Psoas muscle (tissue), 8 donors: ENCODE data around the gene CHD9. TPM values are rescaled to one million over a fixed set of nuclear protein-coding genes. Genes with fewer than 3 reads are reported as not detected.

ENCODE experiments used
- ATAC-seq, 4 donors: fragments of 200-7000 bp; cut with Tn5 transposase; one replicate each; pipeline ENCODE4 v1.9.1; 2020; ENCODE audit warnings: moderate library complexity in 3 of 4, mild to moderate bottlenecking in 2 of 4
- DNase-seq, 2 donors: peaks; one replicate each; pipeline ENCODE4 v3.0.0-alpha.2; 2020
- H3K27ac ChIP-seq: fragments of 200-600 bp; one replicate; pipeline ENCODE4 v1.8.0; 2022
- H3K27me3 ChIP-seq, 3 donors: fragments of 200-600 bp in 1 of 3; one replicate each; pipeline versions ENCODE4 v1.6.1 to v1.8.0; 2013 to 2022; ENCODE audit warnings: low read length in 2 of 3, mild to moderate bottlenecking in 2 of 3, moderate library complexity in 1 of 3; ENCODE audit not compliant: insufficient read depth in 3 of 3
- H3K36me3 ChIP-seq, 2 donors: fragments of 200-600 bp in 1 of 2; one replicate each; pipeline versions ENCODE4 v1.6.1 to v1.8.0; 2013 to 2022; ENCODE audit warnings: low read depth in 1 of 2, mild to moderate bottlenecking in 1 of 2, moderate library complexity in 1 of 2; ENCODE audit not compliant: insufficient read depth in 1 of 2
- H3K4me1 ChIP-seq: fragments of 200-600 bp; one replicate; pipeline ENCODE4 v1.8.0; 2022
- H3K4me3 ChIP-seq: fragments of 200-600 bp; one replicate; pipeline ENCODE4 v1.8.0; 2022; ENCODE audit warnings: mild to moderate bottlenecking
- H3K9me3 ChIP-seq: fragments of 200-600 bp; one replicate; pipeline ENCODE4 v1.8.0; 2022
- WGBS, 3 donors: extraction: QIAGEN DNeasy Blood & Tissue Kit; methylation state at CpG; one replicate each; pipeline versions ENCODE4 v1.1.6 to v1.1.7; 2013; 5-methylcytosine and 5-hydroxymethylcytosine counted together
- intact Hi-C, 2 donors: fragments of 100-400 bp; cut with DNase I; formaldehyde crosslinking; loops; one replicate each; pipeline versions ENCODE4 v1.11.0 to v1.14.2; 2022
- long read RNA-seq, 2 donors: library from polyadenylated mRNA; unstranded; transcript quantifications; one replicate each; pipeline ENCODE4 v2.0.0, GENCODE V29; 2021
- polyA plus RNA-seq, 3 donors: library from polyadenylated mRNA; stranded (reverse); fragments of 200-250 nt; gene quantifications; one replicate each; pipeline ENCODE4 v1.2.3, GENCODE V29; 2013
- total RNA-seq, 4 donors: library from RNA; stranded (reverse); fragmentation: NEBNext Ultra II Directional in 2 of 4; extraction: Animal tissue kit (Norgen Biotek cat#: 25700) in 2 of 4; gene quantifications; one replicate each; pipeline versions ENCODE4 v1.2.1 to v1.2.4, GENCODE V29; 2021 to 2023
- TF ChIP-seq, protein P1 (sequence below): fragments of 200-600 bp; IDR thresholded peaks from one replicate; pipeline ENCODE4 v1.8.0; 2022; ENCODE audit warnings: antibody characterized with exemption
- donor health status: healthy with polysubstance abuse.
- donor health status: DM: no; HTN: no; CAD: no; lungs with moderate emphysema.
- donor health status: Bipolar disorder and iron deficiency.
- donor health status: healthy.
- donor health status: DM: yes; HTN: yes; CAD: no.
- donor health status: DM: no; HTN: no; CAD: no.
- donor health status: DM: no; HTN: no; CAD: no.
- donor health status: DM: yes; HTN: yes; CAD: no.

CHD9 gene, protein sequence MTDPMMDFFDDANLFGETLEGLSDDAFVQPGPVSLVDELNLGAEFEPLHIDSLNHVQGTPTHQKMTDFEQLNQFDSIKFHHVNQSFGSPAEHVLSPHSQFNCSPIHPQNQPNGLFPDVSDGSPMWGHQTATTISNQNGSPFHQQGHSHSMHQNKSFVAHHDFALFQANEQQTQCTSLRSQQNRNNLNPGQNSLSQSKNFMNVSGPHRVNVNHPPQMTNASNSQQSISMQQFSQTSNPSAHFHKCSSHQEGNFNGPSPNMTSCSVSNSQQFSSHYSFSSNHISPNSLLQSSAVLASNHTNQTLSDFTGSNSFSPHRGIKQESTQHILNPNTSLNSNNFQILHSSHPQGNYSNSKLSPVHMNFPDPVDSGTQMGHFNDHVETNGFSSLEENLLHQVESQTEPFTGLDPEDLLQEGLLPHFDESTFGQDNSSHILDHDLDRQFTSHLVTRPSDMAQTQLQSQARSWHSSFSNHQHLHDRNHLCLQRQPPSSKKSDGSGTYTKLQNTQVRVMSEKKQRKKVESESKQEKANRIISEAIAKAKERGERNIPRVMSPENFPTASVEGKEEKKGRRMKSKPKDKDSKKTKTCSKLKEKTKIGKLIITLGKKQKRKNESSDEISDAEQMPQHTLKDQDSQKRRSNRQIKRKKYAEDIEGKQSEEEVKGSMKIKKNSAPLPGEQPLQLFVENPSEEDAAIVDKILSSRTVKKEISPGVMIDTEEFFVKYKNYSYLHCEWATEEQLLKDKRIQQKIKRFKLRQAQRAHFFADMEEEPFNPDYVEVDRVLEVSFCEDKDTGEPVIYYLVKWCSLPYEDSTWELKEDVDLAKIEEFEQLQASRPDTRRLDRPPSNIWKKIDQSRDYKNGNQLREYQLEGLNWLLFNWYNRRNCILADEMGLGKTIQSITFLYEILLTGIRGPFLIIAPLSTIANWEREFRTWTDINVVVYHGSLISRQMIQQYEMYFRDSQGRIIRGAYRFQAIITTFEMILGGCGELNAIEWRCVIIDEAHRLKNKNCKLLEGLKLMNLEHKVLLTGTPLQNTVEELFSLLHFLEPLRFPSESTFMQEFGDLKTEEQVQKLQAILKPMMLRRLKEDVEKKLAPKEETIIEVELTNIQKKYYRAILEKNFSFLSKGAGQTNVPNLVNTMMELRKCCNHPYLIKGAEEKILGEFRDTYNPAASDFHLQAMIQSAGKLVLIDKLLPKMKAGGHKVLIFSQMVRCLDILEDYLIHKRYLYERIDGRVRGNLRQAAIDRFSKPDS (N-terminal part only)
- total RNA-seq (10 to 100 TPM; 36.4 to 47.9 (median 45.7) TPM), polyA plus RNA-seq (10 to 100 TPM in 2 of 3 donors, 1 to 10 TPM in 1; 5.8 to 26.8 (median 11.7) TPM)
- long read RNA-seq, donor 1, partial matches to known transcripts = 8 of 8 reads
- long read RNA-seq, donor 1, other reads (novel, unspliced or antisense) = 0 of 8 reads
- long read RNA-seq, donor 2, partial matches to known transcripts = 14 of 31 reads
- long read RNA-seq, donor 2, other reads (novel, unspliced or antisense) = 16 of 31 reads

DNA sequence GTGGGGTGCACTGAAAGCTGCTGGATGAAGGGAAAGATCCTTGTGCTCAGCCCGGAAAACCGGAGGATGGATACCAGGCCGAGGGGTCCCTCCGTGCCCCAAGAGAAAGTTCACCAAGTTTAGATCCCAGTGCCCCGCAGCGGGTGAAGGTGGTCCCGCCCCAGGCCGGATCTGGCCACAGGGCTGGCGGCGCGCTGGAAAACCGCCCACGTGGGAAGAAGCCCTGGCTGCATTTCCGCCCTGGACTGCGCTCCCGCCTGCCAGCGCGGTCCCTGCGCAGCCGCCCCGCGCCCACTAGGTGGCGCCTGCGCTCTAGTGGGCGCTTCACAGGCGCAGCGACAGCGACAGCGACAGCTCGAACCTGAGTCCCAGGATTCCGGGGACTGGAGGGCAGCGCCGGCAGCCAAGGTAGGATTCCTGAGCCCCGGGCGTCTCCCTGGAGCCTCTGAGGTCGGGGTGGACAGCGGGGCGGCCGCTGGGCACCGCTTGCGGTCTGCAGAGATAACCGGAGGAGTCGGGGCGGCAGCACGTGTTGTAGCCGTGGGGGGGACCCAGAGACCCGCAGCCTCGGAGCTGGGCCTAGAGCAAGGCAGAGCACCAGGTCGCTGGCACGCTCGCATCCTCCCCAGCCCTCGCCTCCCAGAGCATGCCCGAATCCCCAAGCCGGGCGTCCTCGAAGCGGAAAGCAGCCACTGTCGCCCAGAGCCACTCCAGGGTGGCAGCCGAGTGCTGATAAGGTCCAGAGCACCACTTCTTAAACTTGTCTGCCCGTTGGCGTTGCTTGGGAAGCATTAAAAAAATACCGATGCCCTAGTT lies at the start of gene CHD9:
TSS of gene CHD9 (plus strand) at position 322 of the 816 bp plus-strand sequence. CDS start 101,099 bp downstream, outside the sequence.
- no peaks in the 10 kb centered on the region for H3K9me3 ChIP-seq
- H3K36me3 ChIP-seq = no peaks in the 10 kb centered on the region
- H3K4me1 ChIP-seq = peaks cover 29% of the 10 kb centered on the region
- peak within 1 kb of the TSS; percentile 94 for H3K4me3 ChIP-seq
- TF ChIP-seq, protein P1, sequence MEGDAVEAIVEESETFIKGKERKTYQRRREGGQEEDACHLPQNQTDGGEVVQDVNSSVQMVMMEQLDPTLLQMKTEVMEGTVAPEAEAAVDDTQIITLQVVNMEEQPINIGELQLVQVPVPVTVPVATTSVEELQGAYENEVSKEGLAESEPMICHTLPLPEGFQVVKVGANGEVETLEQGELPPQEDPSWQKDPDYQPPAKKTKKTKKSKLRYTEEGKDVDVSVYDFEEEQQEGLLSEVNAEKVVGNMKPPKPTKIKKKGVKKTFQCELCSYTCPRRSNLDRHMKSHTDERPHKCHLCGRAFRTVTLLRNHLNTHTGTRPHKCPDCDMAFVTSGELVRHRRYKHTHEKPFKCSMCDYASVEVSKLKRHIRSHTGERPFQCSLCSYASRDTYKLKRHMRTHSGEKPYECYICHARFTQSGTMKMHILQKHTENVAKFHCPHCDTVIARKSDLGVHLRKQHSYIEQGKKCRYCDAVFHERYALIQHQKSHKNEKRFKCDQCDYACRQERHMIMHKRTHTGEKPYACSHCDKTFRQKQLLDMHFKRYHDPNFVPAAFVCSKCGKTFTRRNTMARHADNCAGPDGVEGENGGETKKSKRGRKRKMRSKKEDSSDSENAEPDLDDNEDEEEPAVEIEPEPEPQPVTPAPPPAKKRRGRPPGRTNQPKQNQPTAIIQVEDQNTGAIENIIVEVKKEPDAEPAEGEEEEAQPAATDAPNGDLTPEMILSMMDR = peak; percentile 100
- H3K27ac ChIP-seq = peak within 1 kb of the TSS; percentile 86
- DNase-seq (peak; percentile 84 to 91), ATAC-seq (peak; percentile 91 to 95 (median 94))
- no peaks in the 10 kb centered on the region for H3K27me3 ChIP-seq
- intact Hi-C loops = loop anchor here (2.0 to 5.0 kb wide), 7 partner anchors 44 to 382 kb away; no protein-coding TSS in a partner anchor
- WGBS, 3 donors = 0% methylated on average over 43 to 62 of the region's 62 CpGs

DNA sequence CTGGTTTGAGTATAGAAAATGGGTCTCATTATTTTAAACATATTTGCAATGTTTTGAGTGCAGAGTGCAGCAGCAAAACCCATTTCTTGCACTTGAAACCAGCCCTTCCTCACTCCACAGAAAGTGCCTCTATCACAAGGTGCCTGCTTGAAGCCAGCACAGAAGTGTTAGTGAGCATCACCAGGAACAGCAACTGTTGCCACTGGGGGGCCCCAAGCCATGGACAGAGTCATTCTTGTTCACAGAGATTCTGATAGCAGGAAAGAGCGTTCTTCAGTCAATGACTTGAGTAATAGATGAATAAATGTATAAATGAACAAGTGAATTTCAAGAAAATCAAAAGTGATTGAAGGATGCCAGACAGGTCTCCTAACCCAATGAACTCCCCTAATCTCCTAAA lies 47.7 kb upstream of the CHD9 start:
- DNase-seq (no peak), ATAC-seq (no peak)
- Histone ChIP-seq H3K4me3 (no peak overlapping the region), H3K36me3 (no peaks in the 10 kb centered on the region), H3K9me3 (no peaks in the 10 kb centered on the region), H3K27ac (no peak overlapping the region), H3K4me1 (no peaks in the 10 kb centered on the region), H3K27me3 (no peaks in the 10 kb centered on the region)
- TF ChIP-seq, protein P1 = no peak
- intact Hi-C loops = no loop called here
- 85 to 95% (median 93%) methylated on average over 1 of the region's 1 CpG for WGBS, 3 donors

DNA sequence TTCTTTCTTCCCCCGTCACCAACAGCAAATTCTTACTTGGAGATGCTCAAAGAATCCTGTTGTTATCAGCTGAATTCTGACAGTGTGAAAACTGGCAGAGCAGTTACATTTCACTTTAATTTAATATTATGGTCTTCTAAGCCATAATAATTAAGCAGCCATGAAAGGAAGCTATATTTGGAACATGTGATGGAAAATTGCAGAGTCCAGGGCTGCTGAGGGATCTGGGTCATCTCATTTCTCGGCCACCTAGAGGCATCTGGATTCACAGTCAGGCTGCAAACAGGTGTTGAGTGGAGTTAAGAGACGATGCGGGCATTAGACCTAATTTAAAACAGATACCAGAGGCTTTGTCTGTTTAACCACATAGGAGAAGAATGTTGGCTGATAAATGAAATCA lies 40.5 kb upstream of the CHD9 start:
- no peak overlapping the region for H3K27ac ChIP-seq
- DNase-seq (no peak), ATAC-seq (no peak)
- intact Hi-C loops = no loop called here
- WGBS, 3 donors = 13 to 22% (median 15%) methylated on average over 4 of the region's 4 CpGs
- H3K27me3 ChIP-seq = peaks cover 0 to 6% (median 0%) of the 10 kb centered on the region in 3 donors
- H3K4me1 ChIP-seq = no peaks in the 10 kb centered on the region
- no peaks in the 10 kb centered on the region for H3K9me3 ChIP-seq
- TF ChIP-seq, protein P1 = no peak
- no peak overlapping the region for H3K4me3 ChIP-seq
- no peaks in the 10 kb centered on the region for H3K36me3 ChIP-seq
